K562 (cell line): ENCODE data around the gene CNIH1.

Experiments
- EZH2 ChIP-seq: IDR thresholded peaks from 2 replicates; pipeline ENCODE4 v1.6.1; 2012; ENCODE audit warnings: low read depth, mild to moderate bottlenecking, inconsistent platforms, low read length, borderline replicate concordance
- RFX5 ChIP-seq: IDR thresholded peaks from 2 replicates; pipeline ENCODE4 v1.6.1; 2011; ENCODE audit warnings: low read depth, mild to moderate bottlenecking, improper control_type of control experiment, low read length
- TEAD4 ChIP-seq, 2 experiments: sonication (generic) in 1 of 2; formaldehyde crosslinking in 1 of 2; IDR thresholded peaks; 2 replicates each; pipeline versions ENCODE4 v1.6.1 to v1.8.0; 2012 to 2022; ENCODE audit warnings: borderline replicate concordance in 1 of 2, inconsistent platforms in 1 of 2, low read length in 1 of 2, mild to moderate bottlenecking in 1 of 2, missing genetic modification reagents in 1 of 2
- TF ChIP-seq, protein P1 (sequence below): sonication (generic); formaldehyde crosslinking; IDR thresholded peaks from 2 replicates; pipeline ENCODE4 v1.9.0; 2022; ENCODE audit warnings: mild to moderate bottlenecking, missing genetic modification reagents
- TF ChIP-seq, protein P2 (sequence below): fragments of 450-650 bp; formaldehyde crosslinking; IDR thresholded peaks from 2 replicates; pipeline ENCODE4 v1.4.0; 2020; ENCODE audit warnings: mild to moderate bottlenecking, mixed read lengths

DNA sequence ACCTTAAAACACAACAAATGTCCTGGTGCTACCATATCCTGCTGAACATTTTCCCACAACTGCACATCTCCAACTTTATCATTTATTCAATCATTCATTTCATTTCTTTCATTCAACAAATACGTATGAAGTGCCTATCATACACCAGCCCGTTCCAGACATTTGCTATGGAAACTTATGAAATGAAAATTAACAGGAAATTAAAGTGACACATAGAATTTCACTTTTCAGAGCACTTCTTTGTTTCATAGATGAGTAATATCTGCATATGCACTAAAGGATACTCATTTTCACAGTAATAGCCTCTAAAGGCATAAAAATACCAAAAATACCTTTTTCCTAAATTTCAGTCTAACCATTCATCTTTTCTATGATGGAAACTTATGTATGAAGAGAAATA lies 12.6 kb downstream of the CNIH1 start:
- TF ChIP-seq RFX5 = no peak
- TF ChIP-seq, protein P1, sequence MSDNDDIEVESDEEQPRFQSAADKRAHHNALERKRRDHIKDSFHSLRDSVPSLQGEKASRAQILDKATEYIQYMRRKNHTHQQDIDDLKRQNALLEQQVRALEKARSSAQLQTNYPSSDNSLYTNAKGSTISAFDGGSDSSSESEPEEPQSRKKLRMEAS (CRISPR knock-in tag) = no peak
- TF ChIP-seq, protein P2, sequence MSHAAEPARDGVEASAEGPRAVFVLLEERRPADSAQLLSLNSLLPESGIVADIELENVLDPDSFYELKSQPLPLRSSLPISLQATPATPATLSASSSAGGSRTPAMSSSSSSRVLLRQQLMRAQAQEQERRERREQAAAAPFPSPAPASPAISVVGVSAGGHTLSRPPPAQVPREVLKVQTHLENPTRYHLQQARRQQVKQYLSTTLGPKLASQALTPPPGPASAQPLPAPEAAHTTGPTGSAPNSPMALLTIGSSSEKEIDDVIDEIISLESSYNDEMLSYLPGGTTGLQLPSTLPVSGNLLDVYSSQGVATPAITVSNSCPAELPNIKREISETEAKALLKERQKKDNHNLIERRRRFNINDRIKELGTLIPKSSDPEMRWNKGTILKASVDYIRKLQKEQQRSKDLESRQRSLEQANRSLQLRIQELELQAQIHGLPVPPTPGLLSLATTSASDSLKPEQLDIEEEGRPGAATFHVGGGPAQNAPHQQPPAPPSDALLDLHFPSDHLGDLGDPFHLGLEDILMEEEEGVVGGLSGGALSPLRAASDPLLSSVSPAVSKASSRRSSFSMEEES (CRISPR knock-in tag) = no peak
- no peak for TF ChIP-seq TEAD4 (IDR thresholded peaks at IDR 0.05; ENCODE audit: low read length)
- no peak for TF ChIP-seq TEAD4 (CRISPR knock-in tag; IDR thresholded peaks at IDR 0.05; ENCODE audit: borderline replicate concordance)
- no peak for TF ChIP-seq EZH2
